LNCAP (cell line): ENCODE measurements around the gene EFHD1.

Experiments used
- CTCF ChIP-seq: fragments of 450-650 bp; IDR thresholded peaks from 2 replicates; pipeline ENCODE4 v1.5.1; 2017; ENCODE audit warnings: mild to moderate bottlenecking

The EFHD1 gene

GRCh38 chr2:232634206-232635150 lies 1.1 kb downstream of the EFHD1 start:
- TF ChIP-seq CTCF, result no peak

- no peak for TF ChIP-seq CTCF
Measured at GRCh38 chr2:232635820-232636219, 2.4 kb downstream of the EFHD1 start.

- TF ChIP-seq CTCF, result no peak
Measured at GRCh38 chr2:232636788-232637420, 3.5 kb downstream of the EFHD1 start.

GRCh38 chr2:232637866-232638583 lies 4.6 kb downstream of the EFHD1 start:
- no peak for TF ChIP-seq CTCF

GRCh38 chr2:232641153-232641848 lies 7.9 kb downstream of the EFHD1 start:
- TF ChIP-seq CTCF, result no peak

DNA sequence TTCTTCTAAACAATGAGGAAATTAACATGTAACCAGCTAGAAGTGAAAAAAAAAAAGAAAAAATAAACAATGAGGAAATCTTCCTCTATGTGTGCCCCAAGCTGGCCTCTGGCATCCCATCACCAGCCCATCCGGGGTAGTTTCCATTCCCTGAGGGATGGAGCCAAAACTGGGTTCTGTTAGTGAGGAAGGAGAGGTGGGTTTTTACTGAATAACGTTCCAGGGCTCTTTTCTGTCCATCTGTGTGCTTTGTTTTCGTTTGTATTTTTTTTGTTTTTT lies 9.7 kb downstream of the EFHD1 start:
- no peak for TF ChIP-seq CTCF

DNA sequence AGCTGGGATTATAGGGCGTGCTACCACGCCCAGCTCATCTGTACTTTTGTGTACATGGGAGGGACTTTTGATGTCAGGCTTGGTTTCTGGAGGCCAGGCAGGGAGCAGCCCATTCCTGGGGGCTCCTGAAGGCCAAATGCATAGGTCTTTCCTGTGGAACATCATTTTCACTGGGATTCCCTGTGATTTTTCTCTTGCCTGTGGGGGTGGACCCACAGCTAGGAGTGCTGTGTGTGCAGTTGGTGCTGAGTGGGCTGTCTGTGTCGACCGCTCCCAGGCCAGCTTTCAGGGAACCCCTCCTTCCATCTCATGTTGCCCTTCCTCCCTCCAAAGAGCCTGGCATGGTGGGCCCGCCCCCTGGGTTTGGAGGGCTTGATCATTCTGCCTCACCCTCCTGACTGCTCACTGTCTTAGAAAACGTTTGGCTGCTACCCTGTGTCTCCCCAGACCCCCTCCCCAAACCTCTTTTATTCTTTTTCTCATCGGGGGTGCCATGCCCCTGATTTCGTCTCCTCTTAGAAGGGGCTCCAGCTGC lies 10.5 kb downstream of the EFHD1 start:
- TF ChIP-seq CTCF, result no peak
